Measurements from ENCODE around the gene DLST.

Gene DLST

DNA sequence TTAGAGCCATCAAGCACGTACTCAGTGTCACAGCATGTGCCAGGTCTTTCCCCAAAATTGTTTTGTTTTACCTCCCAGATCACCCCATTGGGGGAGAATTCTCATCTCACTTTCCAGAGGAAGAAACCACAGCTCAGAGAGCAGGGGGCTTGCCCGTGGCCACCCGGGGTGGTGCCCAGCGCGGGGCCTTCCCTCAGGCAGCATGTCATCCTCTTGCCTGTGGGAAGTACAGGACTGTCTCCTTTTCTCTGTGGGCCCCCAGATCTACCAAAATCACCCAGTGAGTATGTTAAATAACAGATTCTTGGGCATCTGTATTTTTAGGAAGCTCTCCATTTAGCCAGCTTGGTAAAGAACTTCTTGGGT is 35.4 kb downstream of the DLST start:
- TF ChIP-seq, protein P1, sequence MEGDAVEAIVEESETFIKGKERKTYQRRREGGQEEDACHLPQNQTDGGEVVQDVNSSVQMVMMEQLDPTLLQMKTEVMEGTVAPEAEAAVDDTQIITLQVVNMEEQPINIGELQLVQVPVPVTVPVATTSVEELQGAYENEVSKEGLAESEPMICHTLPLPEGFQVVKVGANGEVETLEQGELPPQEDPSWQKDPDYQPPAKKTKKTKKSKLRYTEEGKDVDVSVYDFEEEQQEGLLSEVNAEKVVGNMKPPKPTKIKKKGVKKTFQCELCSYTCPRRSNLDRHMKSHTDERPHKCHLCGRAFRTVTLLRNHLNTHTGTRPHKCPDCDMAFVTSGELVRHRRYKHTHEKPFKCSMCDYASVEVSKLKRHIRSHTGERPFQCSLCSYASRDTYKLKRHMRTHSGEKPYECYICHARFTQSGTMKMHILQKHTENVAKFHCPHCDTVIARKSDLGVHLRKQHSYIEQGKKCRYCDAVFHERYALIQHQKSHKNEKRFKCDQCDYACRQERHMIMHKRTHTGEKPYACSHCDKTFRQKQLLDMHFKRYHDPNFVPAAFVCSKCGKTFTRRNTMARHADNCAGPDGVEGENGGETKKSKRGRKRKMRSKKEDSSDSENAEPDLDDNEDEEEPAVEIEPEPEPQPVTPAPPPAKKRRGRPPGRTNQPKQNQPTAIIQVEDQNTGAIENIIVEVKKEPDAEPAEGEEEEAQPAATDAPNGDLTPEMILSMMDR (conservative IDR thresholded peaks at IDR 0.05; ENCODE audit: low read depth, low read length) = no peak
- DNase-seq (ENCODE audit: low read depth) = no peak
- H3K4me3 ChIP-seq (ENCODE audit: low read length) = no peak overlapping the region

DNA sequence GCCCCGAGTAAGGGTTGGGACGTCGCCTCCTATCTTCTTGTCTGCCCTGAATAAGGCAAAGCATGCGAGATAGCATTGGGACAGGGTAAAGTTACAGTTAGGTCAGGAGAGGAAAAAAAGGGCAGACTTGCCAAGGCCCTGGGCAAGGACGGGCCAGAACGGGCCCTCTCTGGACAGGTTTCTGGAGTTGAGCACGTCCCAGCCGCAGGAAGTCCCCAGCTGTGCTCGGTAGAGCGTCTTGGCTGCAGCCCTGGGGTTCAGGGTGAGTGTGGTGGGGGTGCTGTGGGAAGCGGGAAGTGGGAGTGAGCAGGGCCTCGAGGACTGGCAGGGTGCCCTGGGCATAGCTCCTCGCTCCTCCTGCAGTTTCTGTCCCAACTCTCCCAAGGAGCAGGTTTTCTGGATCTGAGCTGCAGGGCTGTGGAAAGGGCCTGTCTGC is 35.9 kb downstream of the DLST start:
- no peak for DNase-seq (ENCODE audit: low read depth)
- H3K4me3 ChIP-seq (ENCODE audit: low read length) = no peak overlapping the region
- TF ChIP-seq, protein P1 (conservative IDR thresholded peaks at IDR 0.05; ENCODE audit: low read depth, low read length) = no peak

DNA sequence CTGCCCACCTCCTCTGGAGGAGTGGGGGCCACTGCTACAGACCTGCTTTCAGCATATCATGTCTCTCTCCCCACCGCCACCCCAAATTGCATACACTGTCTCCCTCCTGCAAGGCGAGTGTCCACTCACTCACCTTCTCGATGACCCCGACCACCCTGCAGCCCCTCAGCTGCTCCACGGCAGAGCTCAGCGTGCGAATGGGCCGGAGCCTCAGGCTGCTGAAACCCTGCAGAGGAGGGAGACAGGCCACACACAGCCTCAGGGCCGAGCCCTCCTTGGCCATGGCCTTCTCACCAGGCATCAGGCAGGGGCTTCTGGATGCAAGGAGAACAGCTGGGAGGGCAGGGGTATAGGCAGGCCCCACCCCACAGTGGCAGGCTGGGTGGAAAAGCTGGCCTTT is 36.7 kb downstream of the DLST start:
- no peak overlapping the region for H3K4me3 ChIP-seq (ENCODE audit: low read length)
- TF ChIP-seq, protein P1 (conservative IDR thresholded peaks at IDR 0.05; ENCODE audit: low read depth, low read length) = no peak
- no peak for DNase-seq (ENCODE audit: low read depth)

DNA sequence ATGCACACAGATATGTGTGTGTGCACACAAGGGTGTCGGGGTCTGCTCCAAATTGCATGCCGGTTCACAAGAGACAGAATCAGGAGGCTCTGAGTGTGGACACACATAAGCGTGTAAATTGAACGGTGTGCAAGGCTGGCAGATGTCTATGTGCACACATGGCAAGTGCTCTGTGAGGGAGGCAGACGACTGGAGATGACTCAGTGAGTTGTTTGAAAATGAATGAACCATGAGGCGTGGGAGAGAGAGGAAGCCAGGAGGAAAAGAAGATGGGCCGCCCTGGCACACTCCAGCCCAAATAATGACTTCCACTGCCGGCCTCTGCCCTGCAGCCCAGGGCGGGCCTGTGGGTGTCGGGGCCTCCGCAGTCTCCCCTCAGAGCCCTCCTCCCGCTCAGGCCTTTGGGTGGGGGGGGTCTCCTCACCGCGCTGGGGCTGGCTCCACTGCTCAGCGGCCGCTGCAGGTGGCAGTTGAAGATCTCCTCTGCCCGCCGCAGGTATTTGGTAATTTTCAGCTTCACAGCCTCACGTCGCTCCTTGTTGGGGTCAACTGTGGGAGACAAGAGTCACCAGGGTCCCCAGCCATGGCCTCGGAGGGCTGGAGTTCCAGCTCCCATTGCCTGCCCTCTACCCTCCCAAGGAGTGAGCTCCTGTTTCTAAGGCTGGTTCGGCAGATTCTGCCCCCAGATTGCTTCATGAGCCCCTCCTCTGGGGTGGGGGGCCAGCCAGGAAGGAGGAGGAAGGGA is 37.9 kb downstream of the DLST start:
- TF ChIP-seq, protein P1 (conservative IDR thresholded peaks at IDR 0.05; ENCODE audit: low read depth, low read length) = no peak
- H3K4me3 ChIP-seq (ENCODE audit: low read length) = no peak overlapping the region
- DNase-seq (ENCODE audit: low read depth) = no peak

DNA sequence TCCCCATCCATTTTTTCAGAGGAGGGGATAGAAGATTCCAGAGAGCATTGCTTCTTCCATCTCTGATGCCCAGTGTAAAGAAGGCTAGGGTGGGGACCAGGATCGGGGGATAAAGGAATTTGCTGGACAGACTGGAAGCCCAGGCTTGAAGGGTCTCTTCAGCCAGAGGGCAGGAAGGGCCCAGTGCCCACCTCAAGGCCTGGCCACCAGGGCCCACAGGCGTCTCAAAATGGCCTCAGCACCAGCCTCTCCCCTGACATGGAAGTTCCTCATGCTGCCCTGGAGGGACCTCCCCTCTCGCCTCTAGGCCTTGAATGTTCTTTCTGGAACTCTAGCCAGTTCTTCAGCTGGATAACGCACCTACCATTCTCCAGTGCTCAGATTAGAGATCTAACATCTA is 38.6 kb downstream of the DLST start:
- TF ChIP-seq, protein P1 (conservative IDR thresholded peaks at IDR 0.05; ENCODE audit: low read depth, low read length) = no peak
- H3K4me3 ChIP-seq (ENCODE audit: low read length) = no peak overlapping the region
- DNase-seq (ENCODE audit: low read depth) = no peak

DNA sequence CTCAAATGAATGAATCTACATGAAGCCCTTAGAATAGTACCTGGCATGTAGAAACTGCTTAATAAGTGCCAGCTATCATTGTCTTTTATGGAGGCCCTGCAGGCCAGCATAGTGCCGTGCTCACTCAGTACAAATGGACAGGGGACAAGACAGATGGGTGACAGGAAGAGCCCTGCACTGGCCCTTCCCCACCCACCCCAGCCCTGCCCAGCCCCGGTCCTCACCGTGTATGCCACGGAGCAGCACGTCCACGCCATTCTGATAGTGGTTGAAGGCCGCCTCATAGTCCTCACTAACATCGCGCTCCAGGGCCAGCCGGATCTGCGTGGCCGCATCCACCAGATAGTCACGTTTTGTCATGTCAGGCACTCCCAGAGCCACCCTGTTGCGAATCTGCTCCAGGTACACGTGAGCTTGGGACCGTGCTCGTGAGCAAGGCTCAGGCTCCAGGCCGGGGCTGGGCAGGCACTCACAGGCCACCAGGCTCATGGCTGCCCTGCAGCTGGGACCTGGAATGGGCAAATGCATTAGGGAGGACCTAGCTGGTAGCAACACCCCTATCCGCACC is 39.4 kb downstream of the DLST start:
- TF ChIP-seq, protein P1 (conservative IDR thresholded peaks at IDR 0.05; ENCODE audit: low read depth, low read length) = no peak
- no peak for DNase-seq (ENCODE audit: low read depth)
- no peak overlapping the region for H3K4me3 ChIP-seq (ENCODE audit: low read length)
